ENCODE measurements around the gene ATXN1. TPM values are rescaled to one million over a fixed set of nuclear protein-coding genes. Genes with fewer than 3 reads are reported as not detected.
"Not testable (repeated sequence)": the region's sequence is repeated elsewhere in the genome, so short reads cannot be mapped to it uniquely, and the experiment has no call there.

Gene ATXN1
- total RNA-seq, 1 donor from 2014 or later = 64.5 TPM

DNA sequence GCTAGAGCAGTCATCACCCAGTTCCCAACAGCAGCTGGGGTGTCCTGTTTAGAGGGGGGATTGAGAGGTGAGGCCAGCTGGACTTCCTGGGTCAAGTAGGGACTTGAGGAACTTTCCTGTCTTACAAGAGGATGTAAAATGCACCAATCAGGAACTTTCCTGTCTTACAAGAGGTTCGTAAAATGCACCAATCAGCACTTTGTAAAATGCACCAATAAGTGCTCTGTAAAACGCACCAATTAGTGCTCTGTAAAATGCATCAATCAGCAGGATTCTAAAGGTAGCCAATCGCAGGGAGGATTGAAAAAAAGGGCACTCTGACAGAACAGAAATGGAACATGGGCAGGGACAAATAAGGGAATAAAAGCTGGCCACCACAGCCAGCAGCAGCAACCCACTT lies 297.2 kb downstream of the ATXN1 start:
- H3K27ac Mint-ChIP-seq (ENCODE audit: unreplicated experiment) = no peak overlapping the region
- no peak for DNase-seq (ENCODE audit: low spot score)
- H3K4me1 Mint-ChIP-seq (ENCODE audit: low read depth) = peaks cover 6% of the 10 kb centered on the region
- peaks cover 3% of the 10 kb centered on the region for H3K36me3 Mint-ChIP-seq (ENCODE audit: low read depth)
- TF ChIP-seq, protein P1, sequence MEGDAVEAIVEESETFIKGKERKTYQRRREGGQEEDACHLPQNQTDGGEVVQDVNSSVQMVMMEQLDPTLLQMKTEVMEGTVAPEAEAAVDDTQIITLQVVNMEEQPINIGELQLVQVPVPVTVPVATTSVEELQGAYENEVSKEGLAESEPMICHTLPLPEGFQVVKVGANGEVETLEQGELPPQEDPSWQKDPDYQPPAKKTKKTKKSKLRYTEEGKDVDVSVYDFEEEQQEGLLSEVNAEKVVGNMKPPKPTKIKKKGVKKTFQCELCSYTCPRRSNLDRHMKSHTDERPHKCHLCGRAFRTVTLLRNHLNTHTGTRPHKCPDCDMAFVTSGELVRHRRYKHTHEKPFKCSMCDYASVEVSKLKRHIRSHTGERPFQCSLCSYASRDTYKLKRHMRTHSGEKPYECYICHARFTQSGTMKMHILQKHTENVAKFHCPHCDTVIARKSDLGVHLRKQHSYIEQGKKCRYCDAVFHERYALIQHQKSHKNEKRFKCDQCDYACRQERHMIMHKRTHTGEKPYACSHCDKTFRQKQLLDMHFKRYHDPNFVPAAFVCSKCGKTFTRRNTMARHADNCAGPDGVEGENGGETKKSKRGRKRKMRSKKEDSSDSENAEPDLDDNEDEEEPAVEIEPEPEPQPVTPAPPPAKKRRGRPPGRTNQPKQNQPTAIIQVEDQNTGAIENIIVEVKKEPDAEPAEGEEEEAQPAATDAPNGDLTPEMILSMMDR (IDR thresholded peaks at IDR 0.05) = no peak
- no peaks in the 10 kb centered on the region for H3K9me3 Mint-ChIP-seq (ENCODE audit: low read depth)
- H3K4me3 Mint-ChIP-seq (ENCODE audit: unreplicated experiment) = no peak overlapping the region
- H3K27me3 Mint-ChIP-seq (ENCODE audit: low read depth) = no peaks in the 10 kb centered on the region

DNA sequence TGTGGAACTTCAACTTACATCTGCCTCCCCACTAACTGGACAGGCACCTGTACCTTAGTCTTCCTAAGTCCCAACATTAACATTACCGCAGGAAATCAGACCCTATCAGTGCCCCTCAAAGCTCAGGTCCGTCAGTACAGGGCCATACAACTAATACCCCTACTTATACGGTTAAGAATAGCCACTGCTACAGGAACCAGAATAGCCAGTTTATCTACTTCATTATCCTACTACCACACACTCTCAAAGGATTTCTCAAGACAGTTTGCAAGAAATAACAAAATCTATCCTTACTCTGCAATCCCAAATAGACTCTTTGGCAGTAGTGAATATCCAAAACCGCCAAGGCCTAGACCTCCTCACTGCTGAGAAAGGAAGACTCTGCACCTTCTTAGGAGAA lies 298.0 kb downstream of the ATXN1 start:
- H3K9me3 Mint-ChIP-seq (ENCODE audit: low read depth); DNase-seq (ENCODE audit: low spot score); H3K4me1 Mint-ChIP-seq (ENCODE audit: low read depth); H3K27me3 Mint-ChIP-seq (ENCODE audit: low read depth); H3K36me3 Mint-ChIP-seq (ENCODE audit: low read depth); H3K4me3 Mint-ChIP-seq (ENCODE audit: unreplicated experiment); H3K27ac Mint-ChIP-seq (ENCODE audit: unreplicated experiment): not testable (repeated sequence)

DNA sequence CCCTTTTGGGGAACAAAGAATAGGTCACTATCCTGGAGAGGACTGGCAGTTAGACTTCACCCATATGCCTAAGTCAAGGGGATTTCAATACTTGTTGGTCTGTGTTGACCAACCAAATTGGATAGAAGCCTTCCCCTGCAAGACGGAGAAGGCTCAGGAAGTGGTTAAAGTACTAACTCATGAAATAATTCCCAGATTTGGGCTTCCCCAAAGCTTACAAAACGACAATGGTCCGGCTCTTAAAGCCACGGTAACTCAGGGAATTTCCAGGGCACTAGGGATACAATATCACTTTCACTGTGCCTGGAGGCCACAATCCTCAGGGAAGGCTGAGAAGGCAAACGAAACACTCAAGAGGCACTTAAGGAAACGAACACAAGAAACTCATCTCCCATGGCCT lies 299.8 kb downstream of the ATXN1 start:
- DNase-seq (ENCODE audit: low spot score) = no peak
- Mint-ChIP-seq H3K4me1 (ENCODE audit: low read depth) (peaks cover 6% of the 10 kb centered on the region), H3K9me3 (ENCODE audit: low read depth) (no peaks in the 10 kb centered on the region), H3K27me3 (ENCODE audit: low read depth) (no peaks in the 10 kb centered on the region), H3K36me3 (ENCODE audit: low read depth) (peaks cover 3% of the 10 kb centered on the region), H3K27ac (ENCODE audit: unreplicated experiment) (no peak overlapping the region), H3K4me3 (ENCODE audit: unreplicated experiment) (no peak overlapping the region)
- TF ChIP-seq, protein P1 (IDR thresholded peaks at IDR 0.05) = no peak

DNA sequence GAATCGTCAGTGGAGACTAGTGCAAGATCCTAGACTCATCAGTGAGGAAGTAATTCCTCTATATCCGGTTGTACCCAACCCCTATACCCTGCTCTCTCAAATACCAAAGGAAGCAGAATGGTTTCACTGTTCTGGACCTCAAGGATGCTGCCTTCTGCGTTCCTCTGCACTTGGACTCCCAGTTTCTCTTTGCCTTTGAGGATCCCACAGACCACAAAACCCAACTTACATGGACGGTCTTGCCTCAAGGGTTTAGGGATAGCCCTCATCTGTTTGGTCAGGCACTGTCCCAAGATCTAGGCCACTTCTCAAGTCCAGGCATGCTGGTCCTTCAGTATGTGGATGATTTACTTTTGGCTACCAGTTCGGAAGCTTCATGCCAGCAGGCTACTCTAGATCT lies 301.8 kb downstream of the ATXN1 start:
- H3K4me1 Mint-ChIP-seq (ENCODE audit: low read depth) = peaks cover 10% of the 10 kb centered on the region
- H3K27ac Mint-ChIP-seq (ENCODE audit: unreplicated experiment) = not testable (repeated sequence)

DNA sequence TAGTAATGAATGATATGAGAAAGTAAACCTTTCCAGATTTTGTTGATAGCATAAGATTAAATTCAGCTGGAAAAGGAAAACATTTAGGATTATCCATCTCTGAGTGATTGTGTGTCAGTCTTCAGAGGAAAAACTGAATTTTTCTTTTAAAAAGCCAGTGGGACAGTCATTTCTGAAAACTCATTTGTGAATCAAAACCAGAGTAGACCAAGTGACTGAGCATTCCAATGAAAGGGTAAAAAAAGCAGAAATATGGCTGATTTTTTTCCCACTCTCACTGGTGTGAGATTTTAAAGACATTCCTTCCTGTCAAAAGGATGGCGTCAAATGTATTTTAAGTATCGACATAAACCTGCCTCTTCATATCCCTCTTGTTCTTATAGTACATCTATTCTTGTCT lies 308.9 kb downstream of the ATXN1 start:
- Mint-ChIP-seq H3K4me1 (ENCODE audit: low read depth) (peaks cover 36% of the 10 kb centered on the region), H3K36me3 (ENCODE audit: low read depth) (peaks cover 5% of the 10 kb centered on the region), H3K27me3 (ENCODE audit: low read depth) (no peaks in the 10 kb centered on the region), H3K4me3 (ENCODE audit: unreplicated experiment) (no peak overlapping the region), H3K9me3 (ENCODE audit: low read depth) (peaks cover 7% of the 10 kb centered on the region), H3K27ac (ENCODE audit: unreplicated experiment) (peak overlapping the region; percentile 63)
- TF ChIP-seq, protein P1 (IDR thresholded peaks at IDR 0.05) = no peak
- DNase-seq (ENCODE audit: low spot score) = no peak

More for the DNA sequence above, 301.8 kb downstream of the ATXN1 start:
- not testable (repeated sequence) for H3K36me3 Mint-ChIP-seq (ENCODE audit: low read depth); H3K4me3 Mint-ChIP-seq (ENCODE audit: unreplicated experiment); H3K27me3 Mint-ChIP-seq (ENCODE audit: low read depth); DNase-seq (ENCODE audit: low spot score); H3K9me3 Mint-ChIP-seq (ENCODE audit: low read depth)

DNA sequence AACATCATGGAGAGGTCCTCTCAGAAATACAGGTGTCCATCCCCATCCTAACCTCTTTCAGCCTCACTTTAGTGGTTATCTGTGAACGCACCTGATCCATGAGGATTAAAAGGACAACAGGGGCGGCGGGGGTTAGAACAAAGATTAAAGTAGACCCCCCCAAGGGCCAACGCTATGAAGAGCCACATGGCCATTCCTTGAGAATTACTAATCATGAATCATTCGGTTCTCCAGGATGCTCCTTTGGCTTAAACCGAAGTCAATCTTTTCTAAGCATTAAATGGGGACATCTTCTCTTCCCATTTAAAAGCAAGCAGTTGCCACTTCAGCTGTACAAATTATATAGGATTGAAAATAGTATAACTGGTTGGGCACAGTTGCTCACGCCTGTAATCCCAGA lies 310.4 kb downstream of the ATXN1 start:
- TF ChIP-seq, protein P1 (IDR thresholded peaks at IDR 0.05) = no peak
- peaks cover 2% of the 10 kb centered on the region for H3K36me3 Mint-ChIP-seq (ENCODE audit: low read depth)
- H3K27ac Mint-ChIP-seq (ENCODE audit: unreplicated experiment) = no peak overlapping the region
- DNase-seq (ENCODE audit: low spot score) = no peak
- H3K4me1 Mint-ChIP-seq (ENCODE audit: low read depth) = peaks cover 36% of the 10 kb centered on the region
- peaks cover 4% of the 10 kb centered on the region for H3K9me3 Mint-ChIP-seq (ENCODE audit: low read depth)
- H3K4me3 Mint-ChIP-seq (ENCODE audit: unreplicated experiment) = no peak overlapping the region
- H3K27me3 Mint-ChIP-seq (ENCODE audit: low read depth) = no peaks in the 10 kb centered on the region

All from chondrocyte (in vitro differentiated cells).